GM18873 (cell line): ENCODE data around the gene LUC7L2.
"Not testable (repeated sequence)": the region's sequence is repeated elsewhere in the genome, so short reads cannot be mapped to it uniquely, and the experiment has no call there.

Experiments
- ATAC-seq: cut with Tn5 transposase; IDR thresholded peaks from one replicate; pipeline ENCODE4 v1.9.1; 2021; ENCODE audit warnings: mild to moderate bottlenecking, moderate library complexity, moderate number of reproducible peaks; ENCODE audit not compliant: unreplicated experiment, low FRiP score

Gene LUC7L2

GRCh38 chr7:139436806-139437205, 77.1 kb downstream of the LUC7L2 start:
- no peak for ATAC-seq

GRCh38 chr7:139439375-139439774, 79.7 kb downstream of the LUC7L2 start:
- ATAC-seq = no peak

GRCh38 chr7:139441961-139442360, 82.3 kb downstream of the LUC7L2 start:
- ATAC-seq = no peak

DNA sequence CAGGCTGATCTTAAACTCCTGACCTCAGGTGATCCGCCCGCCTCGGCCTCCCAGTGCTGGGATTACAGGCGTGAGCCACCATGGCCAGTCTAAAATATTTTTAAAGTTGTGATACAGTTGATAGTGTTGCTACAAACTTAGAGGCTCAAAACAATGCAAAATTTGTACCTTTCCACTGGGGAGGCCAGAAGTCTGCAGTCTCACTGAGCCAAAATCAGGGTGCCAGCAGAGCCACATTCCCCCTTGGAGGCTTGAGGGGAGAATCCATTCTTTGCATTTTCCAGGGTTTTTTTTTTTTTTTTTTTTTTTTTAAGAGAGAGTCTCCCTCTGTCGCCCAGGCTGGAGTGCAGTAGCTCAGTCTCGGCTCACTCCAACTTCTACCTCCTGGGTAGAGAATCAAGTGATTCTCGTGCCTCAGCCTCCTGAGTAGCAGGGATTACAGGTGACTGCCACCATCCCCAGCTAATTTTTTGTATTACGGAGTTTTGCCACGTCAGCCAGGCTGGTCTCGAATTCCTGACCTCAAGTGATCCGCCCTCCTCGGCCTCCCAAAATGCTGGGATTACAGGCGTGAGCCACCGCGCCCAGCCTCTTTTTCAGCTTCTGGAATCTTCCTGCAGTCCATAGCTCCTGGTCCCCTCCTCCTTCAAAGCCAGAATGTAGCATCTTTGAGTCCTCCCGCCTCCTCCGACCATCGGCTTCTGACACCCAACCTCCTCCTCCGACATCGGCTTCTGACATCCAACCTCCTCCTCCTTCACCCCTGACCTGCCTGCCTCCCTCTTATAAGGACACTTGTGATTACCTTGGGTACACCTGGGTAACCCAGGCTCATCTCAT, 86.6 kb downstream of the LUC7L2 start:
- ATAC-seq = no peak

DNA sequence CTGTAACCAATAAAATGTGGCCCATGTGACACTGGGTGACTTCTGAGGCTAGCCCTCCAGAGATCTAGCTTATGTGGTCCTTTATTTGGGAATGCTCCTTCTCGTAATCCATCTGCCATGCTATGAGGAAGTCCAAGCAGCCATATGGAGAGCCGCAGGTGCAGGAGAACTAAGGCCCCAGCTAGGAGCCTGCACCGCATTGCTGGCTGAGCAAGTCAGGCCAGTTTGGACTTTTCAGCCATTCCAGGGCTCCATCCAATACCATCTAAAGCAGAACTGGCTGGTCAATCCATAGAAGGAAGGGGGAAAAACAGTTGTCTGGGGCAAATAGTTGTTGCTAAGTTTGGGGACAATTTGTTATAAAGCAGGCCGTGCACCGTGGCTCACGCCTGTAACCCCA, 91.2 kb downstream of the LUC7L2 start:
- no peak for ATAC-seq

GRCh38 chr7:139451638-139452037, 91.9 kb downstream of the LUC7L2 start:
- ATAC-seq = no peak

DNA sequence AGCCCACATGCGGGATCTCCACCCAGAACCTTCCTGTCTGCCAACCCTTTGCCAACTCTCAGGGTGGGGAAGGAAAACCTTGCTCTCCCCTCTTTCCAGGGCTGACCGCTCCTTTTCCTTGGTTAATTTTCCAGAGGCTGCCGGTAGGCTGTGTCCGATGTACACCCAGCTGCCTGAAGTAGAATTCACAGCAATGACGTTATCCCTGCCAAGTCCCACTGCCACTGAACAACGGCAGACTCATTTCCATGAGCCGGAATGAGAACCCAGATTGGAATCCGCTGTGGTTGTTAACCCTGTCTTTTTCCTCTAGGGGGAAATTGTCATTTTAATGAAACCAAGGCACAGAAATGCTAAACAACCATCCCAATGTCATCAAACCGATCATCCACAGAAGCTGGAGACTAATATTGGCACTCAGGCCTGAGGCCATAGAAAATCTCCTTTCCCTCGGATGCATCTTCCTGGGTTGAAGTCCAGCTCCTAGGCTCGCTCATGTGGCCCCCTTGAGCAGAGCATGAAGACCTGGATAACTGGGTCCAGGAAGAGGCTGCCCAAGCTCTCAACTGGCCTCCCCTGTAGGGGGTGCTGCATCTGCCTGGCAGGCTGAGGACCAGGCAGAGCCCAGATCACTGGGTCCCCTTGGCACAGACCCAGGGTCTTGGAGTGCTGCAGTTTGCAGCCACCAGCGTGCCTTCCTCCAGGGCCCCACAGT, 93.4 kb downstream of the LUC7L2 start:
- ATAC-seq = no peak

GRCh38 chr7:139453673-139454321, 94.1 kb downstream of the LUC7L2 start:
- ATAC-seq = no peak

- ATAC-seq = no peak
These were observed 96.1 kb downstream of the LUC7L2 start for GRCh38 chr7:139455789-139456188.

DNA sequence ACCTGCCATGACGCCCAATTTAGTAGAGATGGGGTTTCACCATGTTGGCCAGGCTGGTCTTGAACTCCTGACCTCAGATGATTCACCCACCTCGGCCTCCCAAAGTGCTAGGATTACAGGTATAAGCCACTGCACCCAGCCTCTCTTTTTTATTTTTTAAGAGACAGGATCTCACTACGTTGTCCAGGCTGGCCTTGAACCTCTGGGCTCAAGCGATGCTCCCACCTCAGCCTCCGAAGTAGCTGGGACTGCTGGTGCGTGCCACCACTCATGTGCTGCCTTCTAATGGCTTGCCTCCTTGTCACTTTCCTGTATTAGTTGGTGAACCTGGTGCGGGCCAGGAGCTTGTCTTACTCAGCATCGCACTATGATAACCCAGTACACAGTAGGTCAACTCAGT, 96.8 kb downstream of the LUC7L2 start:
- ATAC-seq = no peak

GRCh38 chr7:139457153-139457946, 97.7 kb downstream of the LUC7L2 start:
- ATAC-seq = no peak

DNA sequence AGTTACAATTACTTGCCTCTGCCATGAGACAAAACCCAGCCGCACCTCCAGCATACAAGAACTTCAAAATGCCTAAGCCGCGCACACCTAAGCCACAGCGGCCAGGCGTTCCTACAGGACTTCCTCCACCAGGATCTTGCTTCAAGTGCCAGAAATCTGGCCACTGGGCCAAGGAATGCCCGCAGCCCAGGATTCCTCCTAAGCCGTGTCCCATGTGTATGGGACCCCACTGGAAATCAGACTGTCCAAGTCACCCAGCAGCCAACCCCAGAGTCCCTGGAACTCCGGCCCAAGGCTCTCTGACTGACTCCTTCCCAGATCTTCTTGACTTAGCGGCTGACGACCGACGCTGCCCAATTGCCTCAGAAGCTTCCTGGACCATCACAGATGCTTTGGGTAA, 103.7 kb downstream of the LUC7L2 start:
- ATAC-seq = not testable (repeated sequence)

- ATAC-seq = not testable (repeated sequence)
These were observed 104.8 kb downstream of the LUC7L2 start for GRCh38 chr7:139464511-139464910.

DNA sequence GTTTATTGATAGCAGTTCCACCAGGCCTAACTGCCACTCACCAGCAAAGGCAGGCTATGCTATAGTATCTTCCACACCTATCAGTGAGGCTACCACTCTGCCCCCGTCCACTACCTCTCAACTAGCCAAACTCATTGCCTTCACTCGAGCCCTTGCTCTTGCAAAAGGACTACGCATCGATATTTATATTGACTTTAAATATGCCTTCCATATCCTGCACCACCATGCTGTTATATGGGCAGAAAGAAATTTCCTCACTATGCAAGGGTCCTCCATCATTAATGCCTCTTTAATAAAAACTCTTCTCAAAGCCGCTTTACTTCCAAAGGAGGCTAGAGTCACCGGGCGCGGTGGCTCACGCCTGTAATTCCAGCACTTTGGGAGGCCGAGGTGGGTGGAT, 105.4 kb downstream of the LUC7L2 start:
- ATAC-seq = not testable (repeated sequence)

DNA sequence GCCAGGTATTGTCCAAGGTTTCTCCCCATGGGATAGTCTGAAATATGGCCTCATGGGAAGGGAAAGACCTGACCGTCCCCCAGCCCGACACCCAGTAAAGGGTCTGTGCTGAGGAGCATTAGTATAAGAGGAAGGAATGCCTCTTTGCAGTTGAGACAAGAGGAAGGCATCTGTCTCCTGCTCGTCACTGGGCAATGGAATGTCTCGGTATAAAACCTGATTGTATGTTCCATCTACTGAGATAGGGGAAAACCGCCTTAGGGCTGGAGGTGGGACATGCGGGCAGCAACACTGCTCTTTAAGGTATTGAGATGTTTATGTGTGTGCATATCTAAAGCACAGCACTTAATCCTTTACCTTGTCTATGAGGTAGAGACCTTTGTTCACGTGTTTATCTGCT, 108.0 kb downstream of the LUC7L2 start:
- not testable (repeated sequence) for ATAC-seq

GRCh38 chr7:139468281-139468680, 108.6 kb downstream of the LUC7L2 start:
- ATAC-seq = not testable (repeated sequence)

DNA sequence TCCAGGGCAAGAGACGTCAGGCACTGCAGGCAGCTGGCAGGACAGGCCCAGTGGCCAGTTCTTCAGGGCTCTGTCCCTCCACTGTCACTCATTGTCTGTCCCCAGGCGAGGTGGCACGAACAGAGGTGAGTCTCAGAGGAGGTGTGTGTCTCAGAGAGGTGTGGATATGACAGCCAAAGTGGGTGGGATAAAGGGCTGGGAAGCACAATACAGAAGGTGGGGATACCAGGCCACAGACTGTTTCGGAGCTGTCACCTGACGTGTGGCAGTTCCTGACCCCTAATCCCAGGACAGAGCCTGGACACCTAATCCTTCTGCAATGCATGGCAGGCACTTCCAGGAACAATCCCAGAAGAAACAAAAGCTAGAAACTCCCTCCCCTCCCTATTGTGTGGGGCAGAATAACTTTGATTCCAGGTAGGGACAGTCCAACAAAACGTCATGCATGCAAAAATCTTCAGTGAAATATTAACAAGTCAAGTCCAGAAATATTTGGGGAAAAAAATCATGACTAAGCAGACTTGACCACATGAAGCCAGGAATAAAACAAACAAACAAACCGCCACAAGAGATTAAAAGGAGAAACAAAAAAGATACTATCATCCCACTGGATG, 112.2 kb downstream of the LUC7L2 start:
- ATAC-seq = no peak
